HG03103 (cell line): ENCODE data around the gene DPH1.

Source experiments
- ATAC-seq: cut with Tn5 transposase; IDR thresholded peaks from one replicate; pipeline ENCODE4 v1.9.1; 2021; ENCODE audit warnings: low read depth; ENCODE audit not compliant: unreplicated experiment

Gene DPH1

DNA sequence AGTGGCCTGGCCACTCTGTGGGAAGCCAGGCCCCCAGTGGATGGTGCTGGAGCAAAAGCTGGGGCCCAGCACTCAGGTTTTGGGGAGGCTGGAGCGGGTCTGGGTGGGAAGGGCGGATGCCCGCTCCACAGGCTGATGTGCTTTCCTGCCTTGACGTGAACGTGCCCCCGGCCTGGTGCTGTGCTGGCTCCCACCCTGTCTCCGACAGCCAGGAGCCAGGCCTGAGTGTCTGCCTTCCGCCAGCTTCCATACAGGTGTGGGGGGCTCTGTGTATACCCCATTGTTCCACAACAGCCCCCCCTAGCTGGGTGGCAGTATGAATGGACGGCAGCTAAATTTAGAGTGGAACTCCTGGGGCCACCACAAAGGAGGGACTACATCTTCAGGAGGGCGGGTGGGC is 45.0 kb downstream of the DPH1 start:
- no peak for ATAC-seq

DNA sequence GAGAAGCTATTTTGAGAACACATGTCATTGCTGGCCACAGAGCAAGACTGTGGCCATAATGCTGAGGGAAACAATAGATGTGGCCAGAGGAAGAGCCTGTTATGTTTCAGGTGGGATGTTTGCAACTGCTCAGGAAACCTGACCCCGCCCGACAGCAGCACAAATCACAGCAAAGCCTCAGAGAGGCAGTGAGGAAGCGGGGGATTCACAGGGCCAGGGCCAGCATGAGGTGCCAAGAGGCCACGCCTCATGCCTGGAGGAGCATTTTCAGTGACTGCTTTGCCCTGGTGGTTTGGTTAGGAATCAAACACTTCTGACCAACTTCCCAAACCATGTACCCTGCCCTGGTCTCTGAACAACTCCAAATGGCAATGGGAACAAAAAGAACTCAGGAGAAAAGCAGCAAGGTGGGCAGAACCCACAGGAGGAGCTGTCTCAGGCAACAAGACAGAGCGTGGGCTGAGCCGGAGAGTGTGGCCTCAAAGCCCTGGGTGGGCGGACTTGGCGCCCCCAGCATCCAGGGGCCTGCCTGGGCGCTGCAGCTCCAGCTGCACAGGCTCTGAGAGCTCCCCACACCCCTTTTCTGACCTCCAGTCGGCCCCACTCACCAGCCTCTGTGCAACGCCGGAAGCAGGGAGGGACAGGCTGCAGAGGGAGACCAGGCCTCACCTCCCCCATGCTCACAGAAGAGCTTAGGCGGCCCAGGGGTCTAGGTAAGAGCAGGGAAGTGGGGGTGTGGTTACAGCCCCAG is 45.6 kb downstream of the DPH1 start:
- ATAC-seq: no peak

DNA sequence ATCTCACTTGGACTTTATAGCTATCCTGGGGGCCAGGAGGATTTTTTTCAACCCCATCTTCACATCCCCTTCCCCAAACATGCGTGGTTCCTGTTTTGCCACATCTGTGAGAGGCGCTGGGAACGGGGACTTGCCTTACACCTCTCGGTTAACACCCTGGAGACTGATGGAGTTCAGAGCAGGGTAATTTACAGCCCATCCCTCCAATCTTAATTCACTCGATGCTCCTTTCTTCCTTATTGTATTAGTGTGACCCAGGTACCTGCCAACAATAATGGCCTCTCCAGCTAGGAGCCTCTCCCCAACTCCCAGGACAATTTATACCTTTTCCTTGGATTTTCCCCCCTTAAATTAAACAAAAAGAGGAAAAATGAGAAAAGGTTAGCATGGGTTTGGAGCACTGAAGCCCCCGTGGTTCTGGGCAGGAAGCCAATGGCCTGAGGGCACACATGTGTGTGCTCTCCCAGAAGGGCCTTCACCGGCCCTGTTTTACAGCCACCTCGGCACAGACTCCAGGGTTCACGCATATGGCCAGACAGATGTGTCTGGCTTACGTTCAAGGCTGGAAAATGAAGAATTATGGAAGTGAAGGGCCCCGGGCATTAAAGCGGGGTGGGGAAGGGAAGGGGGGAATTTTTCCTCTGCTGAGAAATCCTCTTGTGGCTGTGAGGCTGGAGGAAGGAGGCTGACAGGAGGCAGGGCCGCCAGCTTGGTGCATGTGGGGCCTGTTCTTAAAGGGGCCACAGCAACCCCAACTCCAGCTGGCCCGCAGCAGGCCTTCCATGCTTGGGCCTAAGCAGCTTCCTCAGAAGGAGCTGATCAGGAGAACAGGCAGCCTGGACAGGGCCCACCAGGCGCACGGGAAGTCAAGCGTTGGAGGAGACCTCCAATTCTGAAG is 46.4 kb downstream of the DPH1 start:
- no peak for ATAC-seq

DNA sequence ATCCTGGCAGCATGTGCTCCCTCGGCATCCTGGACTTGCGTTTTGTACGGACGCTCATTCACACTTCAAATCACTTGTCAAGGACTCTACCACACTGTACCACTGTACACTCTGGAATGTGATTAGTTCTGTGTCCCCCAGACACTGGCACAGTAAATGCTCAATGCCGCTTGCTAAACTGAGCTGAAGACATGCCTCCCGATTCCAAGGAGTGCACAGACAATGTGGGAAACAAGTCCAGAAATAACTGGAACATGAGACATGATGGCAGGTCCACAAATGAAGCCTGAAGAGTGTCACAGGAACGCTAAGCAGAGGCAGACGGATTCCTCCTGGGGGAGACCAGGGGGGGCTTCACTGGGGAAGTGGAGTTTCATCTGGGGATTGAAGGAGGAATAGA is 47.1 kb downstream of the DPH1 start:
- ATAC-seq: no peak

DNA sequence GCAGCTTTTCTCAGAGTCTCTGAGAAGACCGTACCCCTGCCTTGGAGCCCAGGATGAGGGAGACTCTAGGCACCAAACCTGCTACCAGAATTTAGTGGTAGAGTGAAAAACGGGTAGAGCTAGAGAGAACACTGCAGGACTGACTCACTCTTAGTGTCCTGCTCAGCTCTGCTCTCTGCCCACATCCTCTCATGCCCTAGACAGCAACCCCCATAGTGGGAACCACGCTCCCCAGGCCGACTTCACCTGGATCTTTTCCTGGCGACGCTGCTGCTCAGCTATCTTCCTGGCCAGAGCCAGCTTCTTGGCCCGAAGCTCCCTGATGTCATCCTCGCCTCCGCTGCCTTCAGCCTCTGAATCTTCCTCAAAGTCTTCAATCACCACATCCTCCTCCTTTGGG is 51.6 kb downstream of the DPH1 start:
- no peak for ATAC-seq

DNA sequence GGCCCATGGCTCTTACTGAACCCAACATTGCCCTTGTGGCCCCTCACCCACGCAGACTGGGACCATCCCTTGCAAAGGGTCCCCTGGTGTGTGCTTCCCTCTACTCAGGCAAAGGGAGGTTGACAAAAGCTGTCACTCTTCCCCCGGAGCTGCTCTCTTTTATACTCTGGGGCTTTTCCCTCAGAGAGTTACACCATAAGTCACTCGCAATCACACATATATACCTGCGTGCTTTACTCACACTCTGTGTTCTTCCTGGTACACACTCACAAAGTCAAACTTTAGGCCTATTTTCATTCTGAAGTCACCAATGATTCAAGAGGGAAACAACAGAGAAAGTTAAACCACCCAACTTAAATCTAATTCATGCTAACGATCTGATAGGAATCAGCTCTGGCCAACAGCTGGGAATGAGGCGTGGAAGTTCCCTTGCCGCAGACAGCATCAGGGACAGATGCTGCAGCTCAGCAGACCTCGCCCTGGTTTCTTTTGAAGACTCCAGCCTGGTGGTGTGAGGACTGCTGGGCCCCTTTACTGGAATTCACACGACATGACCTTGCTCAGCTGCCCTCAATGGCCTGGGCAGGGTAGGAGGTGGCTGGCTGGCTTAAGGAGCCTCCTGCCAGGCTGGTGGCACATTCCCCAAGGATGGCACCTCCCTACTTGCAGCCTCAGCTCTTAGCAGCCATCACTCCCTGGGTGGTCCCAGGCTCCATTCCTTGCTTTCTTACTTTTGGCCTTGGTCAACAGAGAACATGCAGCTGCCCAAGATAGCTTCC is 52.2 kb downstream of the DPH1 start:
- no peak for ATAC-seq

DNA sequence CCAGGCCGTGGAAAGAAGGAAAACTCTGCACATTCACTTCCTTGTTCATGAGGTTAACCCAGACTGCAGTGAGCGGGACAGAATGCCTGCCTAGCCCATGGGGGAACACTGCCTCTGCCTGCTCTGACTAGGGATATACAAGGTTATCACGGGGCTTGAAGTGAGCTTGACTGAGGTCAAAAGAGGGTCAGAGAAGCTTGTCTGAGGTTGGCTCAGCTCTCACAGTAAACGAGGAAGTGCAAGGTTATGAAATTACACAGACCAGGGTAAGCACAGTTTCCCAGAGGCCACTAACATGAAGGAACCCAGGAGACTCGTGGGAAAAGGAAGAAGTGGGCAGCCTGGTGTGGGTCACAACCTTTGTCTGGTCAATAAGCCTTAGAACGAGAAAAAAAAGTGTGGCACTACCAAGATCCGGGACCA is 53.7 kb downstream of the DPH1 start:
- ATAC-seq: no peak

DNA sequence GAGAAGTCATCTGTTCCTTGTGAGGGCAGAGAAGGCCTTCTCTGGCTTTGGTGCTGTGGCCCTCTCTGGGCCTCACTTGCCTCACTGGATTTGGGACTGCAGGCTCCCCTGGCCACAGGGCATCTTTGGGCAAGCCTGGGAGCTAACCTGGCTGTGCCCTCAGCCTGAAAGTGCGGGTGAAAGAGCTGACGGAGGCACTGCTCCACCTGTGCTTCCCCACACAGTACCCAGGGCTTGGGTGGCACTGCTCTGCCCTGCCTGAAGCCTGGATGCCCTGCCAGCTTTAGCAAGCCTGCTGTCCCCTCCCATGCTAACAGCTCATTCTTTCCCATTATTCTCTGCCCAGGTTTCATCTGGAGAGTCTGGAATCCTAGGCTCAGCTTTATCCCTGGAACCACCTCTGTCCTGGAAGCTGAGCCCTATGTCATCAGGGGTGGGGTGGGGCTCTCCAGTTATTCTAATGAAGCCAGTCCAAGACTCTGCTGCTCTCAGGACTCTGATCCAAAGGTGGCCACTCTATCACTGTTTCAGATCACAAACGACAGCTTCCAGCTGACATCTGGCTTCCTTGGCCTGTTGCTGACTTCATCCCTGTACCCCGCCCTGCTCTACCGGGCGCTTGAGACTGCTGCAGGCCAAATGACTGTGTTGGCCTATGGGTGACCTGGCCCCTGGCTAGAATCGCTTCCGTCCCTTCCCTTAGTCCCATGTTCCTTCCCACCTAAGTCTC is 54.2 kb downstream of the DPH1 start:
- ATAC-seq: no peak

DNA sequence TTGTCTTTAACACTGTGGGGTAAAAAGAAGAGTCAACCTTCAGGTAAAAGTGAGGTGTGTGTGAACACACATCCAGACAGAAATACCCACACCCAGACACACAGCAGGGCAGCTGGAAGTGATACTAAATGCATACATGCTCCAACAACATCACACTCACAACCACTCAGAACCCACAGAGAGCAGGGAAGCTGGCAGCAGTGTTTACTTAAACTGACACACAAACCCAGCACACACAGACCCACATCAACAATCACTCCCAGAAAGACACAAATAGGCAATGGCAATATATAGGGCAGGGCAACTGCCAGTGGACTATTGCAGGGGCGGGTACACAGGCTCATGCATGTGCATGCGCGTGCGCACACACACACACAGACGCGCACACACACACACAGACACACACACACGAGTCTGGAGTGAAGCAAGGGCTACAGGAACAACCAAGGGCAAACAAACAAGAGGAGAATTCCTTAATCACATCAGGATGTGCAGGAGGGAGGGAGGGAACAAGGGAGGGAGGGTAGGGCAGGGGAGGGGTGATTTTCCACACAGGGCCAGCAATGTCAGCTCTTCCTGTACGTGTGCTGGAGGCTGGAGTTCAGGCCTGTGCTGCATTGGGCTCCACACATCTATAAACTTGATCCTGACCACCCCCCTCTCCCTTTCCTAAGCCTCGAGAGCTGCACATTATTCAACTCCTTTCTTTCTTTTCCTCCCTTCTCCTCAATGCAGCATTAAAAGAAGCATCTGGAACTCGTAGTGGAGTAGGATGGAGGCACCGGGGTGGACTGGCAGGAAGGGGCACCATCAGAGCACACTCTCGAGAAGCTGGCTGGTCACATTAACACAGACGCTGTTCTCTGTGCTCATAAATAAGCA is 55.1 kb downstream of the DPH1 start:
- no peak for ATAC-seq

DNA sequence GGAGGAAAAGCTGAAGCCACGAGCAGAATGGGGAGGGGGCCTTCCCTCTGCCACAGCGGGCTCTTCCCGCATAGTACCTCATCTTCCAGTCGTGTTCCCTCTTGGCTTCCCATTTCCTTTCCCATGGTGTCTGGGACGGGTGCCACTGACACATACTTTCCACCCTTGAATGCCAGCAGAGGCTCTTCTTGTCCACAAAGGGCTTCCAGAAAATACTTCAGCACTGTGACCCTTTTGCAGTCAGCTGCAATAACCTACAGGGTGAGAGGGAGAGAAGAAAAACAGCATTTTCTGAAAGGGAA is 55.6 kb downstream of the DPH1 start:
- no peak for ATAC-seq

DNA sequence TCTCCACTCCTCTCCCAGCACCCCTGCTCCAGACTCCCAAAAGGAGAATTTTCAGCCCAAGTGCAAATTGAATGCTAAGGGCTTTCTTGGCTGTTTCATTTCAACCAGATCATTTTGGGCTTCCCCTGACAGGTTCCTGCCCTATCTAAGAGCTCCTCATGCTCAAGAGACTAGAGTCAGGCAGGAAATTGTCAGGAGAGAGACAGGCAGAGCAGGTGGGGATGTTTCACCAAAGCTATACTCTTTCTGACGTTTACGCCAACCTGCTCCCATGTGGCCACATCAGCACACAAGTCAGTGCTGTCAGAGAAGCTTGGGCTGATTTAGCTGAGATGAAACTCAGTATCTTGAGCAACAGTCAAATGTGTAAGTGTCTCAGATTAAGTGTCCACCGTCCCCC is 56.4 kb downstream of the DPH1 start:
- no peak for ATAC-seq

DNA sequence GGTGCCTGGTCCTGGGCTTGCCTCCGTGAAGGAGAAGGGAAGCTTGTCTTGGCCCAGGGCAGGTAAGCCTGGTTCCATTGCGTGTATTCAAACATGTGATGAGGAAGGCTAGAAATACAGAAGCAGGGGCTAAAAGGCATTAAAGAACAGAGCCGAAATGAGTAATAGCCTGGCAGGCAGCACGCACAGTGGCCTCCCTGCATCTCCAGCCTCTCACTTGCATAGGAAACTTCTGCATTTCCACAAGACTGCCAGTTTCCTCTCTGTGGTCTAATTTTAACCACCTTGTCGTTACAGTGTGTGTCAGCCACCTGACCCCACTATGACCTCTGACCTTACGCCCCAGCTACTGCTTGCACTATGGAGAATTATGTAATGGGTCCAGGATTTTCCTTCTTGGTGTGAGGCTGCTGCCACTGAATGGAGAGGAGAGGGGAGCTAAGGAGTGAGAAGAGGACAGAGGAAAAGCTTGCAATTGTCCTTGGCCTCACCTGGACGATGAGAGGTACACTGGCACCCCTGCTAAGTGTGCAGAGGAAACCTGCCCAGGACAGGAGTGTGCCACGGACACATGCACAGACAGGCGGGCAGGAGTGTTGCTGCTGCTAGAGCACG is 57.8 kb downstream of the DPH1 start:
- no peak for ATAC-seq

DNA sequence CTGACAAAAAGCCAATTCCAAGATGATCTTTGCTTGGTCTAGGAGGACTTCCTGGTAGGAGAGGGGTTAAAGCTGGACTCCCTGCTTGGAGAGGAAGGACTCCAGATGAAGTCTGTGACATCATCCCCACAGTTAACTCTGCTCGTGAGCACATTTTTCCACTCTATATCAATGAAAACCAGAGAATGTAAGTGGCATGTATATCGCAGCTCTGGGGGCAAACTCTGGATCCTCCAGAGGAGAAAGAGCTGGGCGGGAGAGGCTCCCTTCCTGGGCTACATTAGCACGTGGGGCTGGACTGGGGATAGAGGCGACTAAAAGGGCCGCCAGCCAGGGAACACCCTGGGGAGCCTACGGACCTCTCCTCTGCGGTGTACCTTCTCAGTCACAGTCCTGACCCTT is 59.1 kb downstream of the DPH1 start:
- ATAC-seq: peak; percentile 14

DNA sequence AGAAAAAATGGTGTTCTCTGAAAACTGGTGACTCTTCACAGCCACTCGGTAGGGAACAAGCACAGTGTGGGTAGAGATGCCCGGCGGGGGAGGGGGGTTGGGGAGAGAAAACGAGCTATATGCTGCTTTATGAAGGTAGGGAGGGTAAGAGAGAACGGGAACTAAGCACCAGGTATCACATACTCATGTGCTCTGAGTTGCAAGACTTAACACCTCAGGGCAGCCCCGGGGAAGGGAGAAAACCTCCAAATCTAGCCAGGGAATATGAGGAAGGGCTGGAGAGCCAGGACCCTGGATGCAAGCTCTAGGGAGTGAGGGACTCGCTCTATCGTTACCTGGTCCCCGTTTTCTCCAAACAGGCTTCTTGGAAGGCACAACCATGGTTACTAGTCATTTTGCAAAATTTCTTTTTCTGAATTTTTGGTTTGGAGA is 60.3 kb downstream of the DPH1 start:
- ATAC-seq: no peak

DNA sequence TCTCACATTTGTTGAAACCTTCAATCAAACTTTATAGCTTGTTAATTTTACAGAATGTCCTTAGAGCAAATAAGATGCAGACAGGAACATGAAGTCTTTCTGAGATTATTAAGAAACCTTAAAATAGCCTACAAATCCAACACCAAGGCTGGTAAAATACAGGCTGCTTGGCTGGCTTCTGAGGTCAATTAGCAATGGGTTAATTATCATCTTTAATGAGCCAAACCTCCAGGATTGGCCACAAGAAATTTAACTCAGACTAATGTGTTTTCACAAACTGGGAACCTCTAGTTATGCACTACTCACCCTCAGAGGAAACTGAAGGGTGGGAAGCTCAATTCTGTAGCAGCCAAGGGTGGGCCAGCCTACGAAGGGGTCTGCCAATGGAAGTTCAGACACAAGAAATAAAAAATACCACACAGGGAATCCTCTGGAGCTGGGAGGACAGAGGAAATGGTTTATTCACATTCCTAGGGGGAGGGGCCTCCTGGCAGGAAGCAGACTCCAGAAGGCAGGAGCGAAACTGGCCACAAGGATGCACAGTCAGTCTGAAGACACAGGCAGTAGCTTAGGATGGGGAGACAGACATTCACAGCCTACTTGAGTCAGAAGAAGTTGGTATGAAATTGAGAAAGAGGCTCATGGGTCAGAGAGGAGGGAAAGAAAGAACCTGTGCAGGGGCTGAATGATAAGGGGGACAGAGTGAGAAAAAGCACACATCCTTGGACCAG is 61.0 kb downstream of the DPH1 start:
- ATAC-seq: no peak

DNA sequence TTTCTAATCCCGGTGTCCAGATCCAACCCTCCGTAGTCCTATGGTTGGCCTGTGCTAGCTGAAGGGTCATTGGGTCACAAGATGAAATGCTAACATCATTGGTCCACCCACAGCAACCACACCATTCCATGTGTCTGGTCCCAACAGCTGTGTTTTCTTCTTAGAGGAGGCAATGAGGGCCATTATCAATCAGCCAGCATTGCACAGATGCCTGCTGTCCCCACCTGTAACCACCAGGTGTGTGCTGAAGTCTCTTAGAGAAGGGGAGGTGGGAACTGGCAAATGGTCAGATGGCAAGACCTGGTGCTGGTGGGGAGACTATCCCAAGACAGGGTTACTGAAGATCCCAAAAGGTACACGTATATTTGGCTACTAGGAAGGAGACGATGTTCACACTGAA is 62.3 kb downstream of the DPH1 start:
- ATAC-seq: no peak

DNA sequence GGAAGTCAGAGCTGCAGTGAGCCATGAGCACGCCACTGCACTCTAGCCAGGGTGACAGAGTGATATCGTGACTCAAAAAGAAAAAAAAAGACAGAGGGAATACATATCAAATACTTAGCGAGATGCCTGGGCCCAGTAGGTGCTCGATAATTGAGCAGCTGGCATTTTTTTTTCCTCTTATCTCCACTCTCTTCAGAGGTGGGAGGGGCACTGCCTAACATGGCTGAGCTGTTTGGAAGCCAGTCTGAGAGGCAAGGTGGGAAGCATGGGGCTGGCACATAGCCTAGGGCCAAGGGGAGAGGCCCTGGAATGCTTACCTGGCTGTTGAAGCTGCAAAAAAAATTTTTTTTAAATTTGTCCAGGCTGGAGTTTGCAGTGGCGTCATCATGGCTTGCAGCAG is 63.4 kb downstream of the DPH1 start:
- no peak for ATAC-seq
